Stimulated activated CD4-positive, alpha-beta T cell treated with anti-CD3 and anti-CD28 coated beads, TNF-alpha, amount 100 ng/mL, for 48 hours (primary cell): ENCODE data around the gene FTCD.
"Not testable (repeated sequence)": the region's sequence is repeated elsewhere in the genome, so short reads cannot be mapped to it uniquely, and the experiment has no call there.

ENCODE experiments used
- DNase-seq, 3 donors: peaks; one replicate each; pipeline ENCODE4 v3.0.0-alpha.2; 2020; ENCODE audit warnings: low read depth in 3 of 3

Gene FTCD

DNA sequence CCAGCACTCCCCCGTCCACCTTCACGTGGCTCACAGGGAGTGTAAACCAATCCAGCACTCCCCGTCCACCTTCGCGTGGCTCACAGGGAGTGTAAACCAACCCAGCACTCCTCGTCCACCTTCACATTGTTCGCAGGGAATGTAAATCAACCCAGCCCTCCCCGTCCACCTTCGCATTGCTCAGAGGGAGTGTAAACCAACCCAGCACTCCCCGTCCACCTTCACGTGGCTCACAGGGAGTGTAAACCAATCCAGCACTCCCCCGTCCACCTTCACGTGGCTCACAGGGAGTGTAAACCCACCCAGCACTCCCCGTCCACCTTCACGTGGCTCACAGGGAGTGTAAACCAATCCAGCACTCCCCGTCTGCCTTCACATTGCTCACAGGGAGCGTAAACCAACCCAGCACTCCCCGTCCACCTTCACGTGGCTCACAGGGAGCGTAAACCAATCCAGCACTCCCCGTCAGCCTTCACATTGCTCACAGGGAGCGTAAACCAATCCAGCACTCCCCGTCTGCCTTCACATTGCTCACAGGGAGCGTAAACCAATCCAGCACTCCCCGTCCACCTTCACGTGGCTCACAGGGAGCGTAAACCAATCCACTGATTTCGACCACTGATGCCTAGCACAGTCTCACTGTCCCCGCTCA, 14.9 kb downstream of the FTCD start:
- DNase-seq = not testable (repeated sequence)

DNA sequence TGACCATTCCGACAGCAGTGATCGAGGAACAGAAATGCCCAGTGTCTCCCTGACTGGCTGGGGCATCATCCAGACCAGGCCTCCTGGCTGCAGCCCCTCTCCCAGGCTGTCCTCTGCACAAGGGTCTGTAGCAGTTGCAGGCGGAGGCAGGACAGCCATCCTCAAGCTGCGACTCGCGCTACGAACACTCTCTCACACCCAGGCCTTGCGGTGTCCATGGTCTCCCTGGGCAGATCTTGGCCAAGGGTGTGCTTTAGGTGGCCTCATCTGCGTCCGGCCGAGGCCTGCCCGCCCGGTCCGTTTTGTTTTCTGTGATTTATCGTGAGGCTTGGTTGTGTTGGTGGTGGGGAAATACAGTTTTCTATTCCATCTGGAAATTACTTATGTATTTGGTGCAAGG, 15.7 kb downstream of the FTCD start:
- no peak for DNase-seq

DNA sequence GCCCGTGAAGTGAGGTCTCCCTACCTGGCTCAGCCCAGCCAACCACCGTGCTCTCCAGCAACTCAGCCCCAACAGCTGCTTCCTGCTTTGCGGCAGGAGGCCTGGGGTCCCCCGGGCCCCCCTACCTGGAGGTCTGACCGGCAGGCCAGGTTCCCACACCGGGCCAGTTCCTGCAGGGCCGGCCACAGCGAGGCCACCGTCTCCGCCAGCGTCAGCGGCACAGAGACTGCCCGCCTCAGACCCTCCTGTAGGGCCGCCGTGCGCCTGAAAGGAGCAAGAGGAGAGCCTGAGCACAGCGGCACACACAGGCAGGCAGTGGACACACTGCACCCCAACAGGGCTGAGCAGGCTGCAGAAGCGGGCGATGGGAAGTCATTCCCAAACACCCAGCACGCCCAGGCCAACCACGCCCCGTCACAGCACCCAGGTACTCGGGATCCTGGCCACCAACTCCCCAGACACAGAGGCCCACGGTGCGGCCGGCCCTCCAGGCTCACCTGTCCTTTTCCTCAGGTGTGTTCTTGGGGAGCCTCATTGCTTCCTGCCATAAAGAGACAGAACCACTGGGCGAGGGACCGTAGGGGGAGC, 16.9 kb downstream of the FTCD start:
- DNase-seq = no peak

DNA sequence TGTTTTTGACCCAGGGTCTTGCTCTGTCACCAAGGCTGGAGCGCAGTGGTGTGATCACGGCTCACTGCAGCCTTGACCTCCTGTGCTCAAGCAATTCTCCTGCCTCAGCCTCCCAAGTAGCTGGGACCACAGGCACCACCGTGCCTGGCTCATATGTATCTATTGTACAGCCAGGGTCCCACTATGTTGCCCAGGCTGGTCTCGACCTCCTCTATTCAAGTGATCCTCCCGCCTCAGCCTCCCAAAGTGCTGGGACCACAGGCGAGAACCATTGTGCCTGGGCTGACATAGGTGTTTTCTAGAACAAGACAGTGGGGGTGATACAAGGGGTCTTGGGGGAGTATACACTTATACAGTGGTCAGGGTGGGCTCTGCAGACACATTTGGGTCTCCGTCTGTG, 17.5 kb downstream of the FTCD start:
- no peak for DNase-seq

DNA sequence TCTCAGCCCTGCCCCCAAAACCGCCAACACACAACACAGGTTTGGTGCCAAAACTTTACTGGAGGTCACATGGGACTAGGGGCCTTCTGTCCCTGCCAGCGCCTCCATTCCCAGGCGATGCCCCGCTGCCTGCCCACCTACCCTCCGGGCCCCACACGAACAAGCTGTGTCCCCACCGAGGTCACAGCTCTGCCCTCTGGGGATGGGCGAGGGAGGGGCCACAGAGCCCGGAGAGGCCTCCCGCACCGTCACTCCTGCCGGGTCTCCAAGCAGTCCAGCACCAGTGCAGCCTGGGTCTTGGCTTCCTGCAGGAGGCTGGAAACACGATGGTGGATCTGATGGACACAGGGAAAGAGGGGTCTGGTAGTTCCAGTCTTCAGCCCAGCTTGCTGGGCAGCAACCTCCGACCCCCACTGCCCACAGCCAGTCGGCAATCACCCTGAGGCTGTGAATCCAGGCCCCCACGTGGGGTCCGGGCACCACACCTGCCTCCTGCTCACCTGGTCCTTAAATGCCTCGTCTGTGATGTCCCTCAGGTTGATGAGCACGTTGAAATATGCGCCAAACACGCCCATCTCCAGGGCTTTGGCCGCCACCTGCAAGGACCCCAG, 18.5 kb downstream of the FTCD start:
- DNase-seq = no peak

DNA sequence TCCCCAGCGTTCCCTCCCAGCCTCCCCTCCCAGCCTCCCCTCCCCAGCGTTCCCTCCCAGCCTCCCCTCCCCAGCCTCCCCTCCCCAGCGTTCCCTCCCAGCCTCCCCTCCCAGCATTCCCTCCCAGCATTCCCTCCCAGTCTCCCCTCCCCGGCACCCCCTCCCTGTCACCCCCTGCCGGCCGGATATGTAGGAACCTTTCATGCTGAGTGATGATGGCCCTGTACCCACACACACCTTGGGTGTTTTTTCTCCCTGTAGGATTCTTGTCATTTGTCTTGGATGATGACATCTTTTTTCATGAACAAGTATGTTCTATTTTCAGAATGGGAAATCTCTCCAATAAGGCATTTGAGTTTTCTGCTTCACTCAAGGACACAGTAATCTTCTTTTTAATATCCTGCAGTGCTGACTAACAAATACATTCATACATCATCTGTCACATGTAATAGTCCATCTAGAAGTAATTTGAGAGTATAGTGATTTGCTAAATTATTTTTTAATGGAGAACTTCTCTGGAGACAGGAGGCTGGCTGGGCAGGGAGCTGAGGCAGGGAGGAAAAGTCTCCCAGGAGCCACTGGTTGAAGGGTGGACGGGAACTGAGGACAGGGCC, 19.5 kb downstream of the FTCD start:
- DNase-seq = no peak

DNA sequence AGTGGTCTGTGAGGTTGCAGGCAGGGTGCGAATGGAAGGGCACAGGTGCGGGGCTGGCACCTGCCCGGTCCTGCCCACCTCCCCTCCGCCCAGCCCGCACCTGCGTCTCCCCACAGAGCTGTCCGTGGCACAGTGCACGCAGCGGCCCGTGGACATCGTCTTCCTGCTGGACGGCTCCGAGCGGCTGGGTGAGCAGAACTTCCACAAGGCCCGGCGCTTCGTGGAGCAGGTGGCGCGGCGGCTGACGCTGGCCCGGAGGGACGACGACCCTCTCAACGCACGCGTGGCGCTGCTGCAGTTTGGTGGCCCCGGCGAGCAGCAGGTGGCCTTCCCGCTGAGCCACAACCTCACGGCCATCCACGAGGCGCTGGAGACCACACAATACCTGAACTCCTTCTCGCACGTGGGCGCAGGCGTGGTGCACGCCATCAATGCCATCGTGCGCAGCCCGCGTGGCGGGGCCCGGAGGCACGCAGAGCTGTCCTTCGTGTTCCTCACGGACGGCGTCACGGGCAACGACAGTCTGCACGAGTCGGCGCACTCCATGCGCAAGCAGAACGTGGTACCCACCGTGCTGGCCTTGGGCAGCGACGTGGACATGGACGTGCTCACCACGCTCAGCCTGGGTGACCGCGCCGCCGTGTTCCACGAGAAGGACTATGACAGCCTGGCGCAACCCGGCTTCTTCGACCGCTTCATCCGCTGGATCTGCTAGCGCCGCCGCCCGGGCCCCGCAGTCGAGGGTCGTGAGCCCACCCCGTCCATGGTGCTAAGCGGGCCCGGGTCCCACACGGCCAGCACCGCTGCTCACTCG, 23.3 kb downstream of the FTCD start:
- DNase-seq = no peak

DNA sequence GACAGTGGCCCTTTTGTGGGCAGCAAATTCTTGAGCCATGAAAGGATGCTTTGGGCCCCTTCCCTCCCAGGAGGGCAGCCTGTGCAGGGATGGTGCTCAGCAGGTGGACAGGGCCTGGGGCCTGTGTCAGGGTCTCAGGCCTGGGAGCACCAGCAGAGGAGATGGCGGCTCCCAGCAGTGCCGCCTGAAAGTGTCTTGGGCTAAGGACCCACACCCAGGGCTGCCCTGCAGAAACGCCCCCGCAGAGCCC, 23.9 kb downstream of the FTCD start:
- no peak for DNase-seq

DNA sequence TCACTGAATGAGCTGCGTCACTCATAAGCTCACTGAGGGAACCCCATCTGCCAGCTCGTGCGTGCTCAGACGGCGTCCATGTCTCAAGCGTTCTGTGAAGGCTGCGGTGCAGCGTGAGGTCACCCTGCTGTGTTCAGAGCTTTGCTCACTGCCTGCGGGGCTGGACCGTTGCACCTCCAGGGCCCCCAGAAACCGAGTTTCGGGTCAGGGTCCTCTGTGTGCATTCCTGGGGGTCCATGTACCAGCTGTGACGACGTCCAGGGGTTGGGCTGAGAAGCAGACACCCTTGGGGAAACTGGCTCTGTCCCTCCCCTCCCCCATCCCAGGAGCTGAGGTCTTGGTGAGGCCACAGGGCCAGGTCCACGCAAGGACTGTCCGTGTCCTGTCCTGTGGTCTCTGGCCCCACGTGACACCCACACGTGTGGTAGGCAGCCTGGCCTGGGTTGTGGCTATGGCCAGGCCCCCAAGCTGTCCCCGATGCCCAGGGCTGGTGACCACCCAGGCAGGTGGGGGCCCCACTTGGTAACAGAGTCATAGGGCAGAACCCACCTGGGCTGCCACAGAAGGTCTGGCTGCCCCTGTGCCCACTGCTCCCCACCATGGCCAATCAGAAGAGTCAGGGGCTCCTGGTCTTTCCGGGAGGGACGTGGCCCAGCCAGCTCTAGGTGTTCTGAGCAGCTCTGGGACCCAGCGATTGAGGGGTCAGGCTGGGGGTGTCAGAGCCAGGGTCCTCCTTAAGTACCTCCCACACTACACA, 24.4 kb downstream of the FTCD start:
- no peak for DNase-seq

DNA sequence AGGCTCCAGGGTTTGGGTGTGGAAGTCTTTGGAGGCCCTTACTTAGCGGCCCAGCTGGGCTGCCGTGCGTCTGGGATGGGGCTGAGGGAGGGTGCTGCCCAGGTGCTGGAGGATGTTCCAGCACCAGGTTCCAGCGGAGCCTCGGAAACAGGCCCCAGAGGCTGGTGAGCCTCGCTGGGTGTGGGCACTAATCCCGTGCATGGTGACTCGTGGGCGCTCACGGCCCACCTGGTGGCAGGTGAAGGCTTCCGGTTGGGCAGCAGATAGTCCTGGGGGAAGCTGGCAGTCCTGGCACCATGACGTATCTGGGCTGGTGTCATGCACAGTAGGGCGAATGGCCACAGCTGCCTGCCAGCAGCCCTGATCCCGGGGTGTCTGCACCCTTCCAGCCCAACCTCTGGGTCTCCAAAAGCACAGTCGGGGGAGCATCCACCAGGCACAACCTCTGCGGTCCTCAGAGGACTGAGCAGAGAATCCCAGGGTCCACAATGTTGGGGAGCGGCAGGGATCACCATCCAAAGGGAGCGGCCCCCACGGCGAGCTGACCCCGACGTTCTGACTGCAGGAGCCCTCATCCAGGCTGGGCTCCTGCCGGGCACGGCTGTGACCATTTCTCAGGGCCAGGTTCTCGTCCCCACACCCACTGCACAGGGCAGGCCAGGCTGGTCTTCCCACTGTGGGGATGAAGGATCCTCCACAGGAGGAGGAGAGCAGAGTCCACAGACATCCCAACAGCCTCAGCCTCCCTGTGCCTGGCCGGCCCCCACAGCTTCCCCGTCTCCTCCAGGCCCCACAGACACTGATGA, 25.3 kb downstream of the FTCD start:
- no peak for DNase-seq

DNA sequence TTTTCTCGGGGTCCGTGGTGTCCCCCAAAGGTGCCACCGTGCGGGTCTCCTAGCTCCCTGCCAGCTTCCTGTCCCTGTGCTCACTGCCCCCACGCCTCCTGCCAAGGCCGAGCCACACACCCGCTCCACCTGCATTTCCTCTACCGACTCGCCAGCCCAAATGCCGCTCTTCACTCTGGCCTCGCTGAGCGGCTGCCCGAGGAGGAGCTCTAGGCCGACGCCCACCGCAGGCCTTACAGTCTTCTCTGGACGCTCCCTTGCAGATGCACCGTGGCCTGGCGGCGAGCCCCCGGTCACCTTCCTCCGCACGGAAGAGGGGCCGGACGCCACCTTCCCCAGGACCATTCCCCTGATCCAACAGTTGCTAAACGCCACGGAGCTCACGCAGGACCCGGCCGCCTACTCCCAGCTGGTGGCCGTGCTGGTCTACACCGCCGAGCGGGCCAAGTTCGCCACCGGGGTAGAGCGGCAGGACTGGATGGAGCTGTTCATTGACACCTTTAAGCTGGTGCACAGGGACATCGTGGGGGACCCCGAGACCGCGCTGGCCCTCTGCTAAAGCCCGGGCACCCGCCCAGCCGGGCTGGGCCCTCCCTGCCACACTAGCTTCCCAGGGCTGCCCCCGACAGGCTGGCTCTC, 26.3 kb downstream of the FTCD start:
- DNase-seq = no peak

DNA sequence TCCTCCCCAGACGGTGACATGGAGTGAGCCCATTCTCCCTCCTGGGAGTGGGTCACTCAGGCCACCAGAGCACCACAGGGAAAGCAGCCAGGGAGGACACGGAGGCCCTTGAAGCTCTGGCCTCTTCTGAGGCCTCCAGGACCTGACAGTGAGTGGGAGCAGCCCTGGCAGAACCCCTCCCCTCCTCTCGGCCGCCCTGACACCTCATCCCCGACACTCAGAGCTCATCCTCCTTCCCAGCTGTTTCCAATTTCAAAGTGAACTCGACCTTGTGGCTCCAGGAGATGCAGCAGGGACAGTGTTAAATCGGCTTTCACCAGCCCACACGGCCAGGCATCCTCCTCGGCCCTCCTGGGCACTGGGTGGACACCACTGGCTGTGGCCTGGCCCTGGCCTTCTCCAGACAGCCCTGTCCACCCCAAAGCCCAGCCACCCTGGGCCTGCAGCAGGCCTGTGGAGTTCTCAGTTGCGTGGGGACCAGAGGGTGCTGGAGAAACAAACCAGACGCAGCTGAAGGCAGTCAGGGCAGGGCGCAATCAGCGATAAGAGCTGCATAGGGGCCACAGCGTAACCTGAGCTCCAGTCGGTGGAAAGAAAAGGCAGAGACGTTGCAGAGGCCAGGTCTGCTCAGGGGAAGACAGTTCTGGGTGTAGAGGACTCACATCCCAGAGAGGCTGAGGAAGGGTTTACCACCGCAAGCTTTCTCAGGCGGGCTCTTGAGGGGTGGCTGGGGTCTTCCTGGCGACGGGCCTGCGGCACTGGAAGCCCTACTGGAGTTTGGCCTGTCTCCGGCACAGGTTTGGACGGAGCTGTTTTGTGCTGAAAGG, 27.1 kb downstream of the FTCD start:
- DNase-seq = no peak

DNA sequence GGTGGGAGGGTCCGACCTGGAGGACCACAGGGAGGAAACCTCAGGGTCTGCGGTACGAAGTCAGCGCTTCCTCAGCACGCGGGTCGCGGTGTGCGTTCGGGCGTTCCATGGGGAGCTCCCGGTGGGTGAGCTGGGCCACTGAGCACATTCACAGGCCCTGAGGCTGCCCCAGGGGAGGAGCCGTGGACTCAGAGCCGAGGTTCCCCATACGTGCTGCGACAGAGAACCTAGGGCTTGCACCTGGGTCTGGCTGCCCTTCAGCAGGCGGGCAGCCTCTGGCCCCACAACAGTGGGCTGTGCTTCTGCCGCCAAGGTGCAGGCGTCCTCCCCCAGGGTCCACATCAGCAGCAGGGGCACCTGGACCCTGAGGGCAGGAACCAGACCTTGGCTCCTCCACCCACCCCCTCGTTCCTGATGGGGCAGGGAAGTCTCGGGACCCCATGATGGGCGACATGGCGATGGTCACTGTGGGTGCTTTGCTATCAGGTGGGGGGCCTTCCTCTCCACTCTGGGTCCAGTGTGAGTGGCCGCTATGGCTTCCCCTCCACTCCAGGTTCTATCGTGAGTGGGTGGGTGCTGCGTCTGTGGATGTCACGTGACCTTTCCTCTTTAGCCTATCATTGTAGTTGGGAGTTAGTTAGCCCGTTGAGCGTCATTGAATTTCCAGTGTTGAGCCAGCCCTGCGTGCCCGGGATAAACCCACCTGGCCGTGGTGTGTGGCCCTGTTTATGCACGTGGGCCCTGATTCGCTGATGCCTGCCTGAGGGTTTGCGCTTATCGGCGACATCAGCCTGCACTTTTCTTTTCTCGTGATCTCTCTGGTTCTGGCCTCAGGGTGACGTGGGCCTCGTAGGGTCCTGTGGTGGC, 27.9 kb downstream of the FTCD start:
- no peak for DNase-seq

DNA sequence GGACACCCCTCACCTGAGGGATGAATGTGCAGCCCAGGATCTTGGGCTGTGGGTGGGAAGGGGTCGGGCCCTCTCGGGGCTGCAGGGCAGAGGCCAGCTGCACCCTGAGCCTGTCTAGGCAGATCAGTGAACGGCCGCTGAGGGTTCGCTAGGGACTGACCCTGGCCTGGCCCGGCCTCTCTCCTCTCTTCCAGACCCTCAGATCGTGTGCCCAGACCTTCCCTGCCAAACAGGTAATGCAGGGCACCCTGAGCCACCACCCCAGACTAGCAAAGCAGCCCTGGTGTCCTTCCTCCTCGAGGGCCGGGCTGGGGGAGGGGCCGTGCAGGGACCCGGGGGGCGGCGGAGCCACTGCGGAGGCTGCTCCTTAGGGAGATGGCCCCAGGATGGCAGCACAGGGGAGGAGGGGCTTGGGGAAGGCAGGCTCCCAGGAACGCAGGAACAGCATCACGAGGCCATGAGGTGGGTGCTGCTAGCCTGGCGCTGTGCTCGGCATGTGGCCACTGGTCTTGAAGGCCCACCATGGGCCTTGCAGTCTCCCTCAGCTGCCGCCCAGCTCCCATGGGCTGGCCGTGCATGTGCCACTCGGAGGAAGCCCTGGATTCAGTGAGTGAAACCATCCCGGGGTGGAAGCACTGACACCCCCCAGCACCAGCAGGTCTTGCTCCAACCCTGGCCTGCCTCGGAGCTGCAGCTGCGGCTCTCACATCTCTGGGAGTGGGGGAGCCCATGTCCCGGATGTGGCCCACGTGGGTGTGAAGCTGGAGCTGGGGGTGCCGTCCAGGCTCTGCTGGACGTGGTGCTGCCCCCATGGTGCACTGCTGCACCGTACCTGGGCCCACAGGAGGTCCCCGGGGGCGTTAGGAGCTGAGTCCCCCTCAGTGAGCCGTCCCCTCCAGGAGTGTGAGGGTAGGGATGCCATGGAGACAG, 28.8 kb downstream of the FTCD start:
- DNase-seq = no peak

DNA sequence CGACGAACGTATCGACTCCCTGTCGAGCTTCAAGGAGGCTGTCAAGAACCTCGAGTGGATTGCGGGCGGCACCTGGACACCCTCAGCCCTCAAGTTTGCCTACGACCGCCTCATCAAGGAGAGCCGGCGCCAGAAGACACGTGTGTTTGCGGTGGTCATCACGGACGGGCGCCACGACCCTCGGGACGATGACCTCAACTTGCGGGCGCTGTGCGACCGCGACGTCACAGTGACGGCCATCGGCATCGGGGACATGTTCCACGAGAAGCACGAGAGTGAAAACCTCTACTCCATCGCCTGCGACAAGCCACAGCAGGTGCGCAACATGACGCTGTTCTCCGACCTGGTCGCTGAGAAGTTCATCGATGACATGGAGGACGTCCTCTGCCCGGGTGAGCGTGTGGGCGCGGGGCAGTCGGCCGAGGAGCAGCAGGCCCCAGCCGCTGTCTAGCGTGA, 29.5 kb downstream of the FTCD start:
- DNase-seq = no peak

DNA sequence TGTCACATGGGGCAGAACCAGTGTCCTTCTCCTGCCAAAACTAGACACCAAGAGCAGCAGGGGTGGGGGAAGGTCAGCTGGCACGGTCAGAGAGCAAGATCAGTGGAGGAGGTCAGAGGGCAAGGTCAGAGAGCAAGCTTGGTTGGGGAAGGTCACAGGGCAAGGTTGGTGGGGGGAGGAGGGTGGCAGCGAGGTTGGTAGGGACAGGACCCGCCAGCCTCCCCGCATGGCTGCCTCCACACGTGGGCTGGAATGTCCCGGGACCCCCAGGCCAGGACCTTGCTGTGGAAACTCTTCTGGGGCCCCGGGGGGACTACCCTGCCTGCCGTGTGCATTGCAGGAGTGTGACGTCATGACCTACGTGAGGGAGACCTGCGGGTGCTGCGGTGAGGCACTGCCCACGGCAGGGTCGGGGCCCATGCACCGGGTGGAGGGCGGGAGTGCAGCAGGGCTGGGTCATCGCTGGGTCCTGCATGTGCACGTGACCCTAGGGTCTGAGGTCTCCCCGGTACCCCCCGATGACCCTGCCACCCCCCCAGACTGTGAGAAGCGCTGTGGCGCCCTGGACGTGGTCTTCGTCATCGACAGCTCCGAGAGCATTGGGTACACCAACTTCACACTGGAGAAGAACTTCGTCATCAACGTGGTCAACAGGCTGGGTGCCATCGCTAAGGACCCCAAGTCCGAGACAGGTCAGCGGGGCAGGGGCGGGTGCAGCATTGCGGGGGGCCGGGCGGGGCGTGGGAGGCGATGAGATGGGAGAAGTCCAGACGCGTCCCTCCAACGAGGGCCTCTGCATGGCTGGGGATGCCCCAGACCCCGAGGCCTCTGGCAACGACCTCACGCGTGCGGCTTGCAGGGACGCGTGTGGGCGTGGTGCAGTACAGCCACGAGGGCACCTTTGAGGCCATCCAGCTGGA, 30.2 kb downstream of the FTCD start:
- DNase-seq = no peak
